SJSA1 (cell line): Measurements from ENCODE around the gene EFHC2. TPM values are rescaled to one million over a fixed set of nuclear protein-coding genes. Genes with fewer than 3 reads are reported as not detected.

Experiments used
- DNase-seq, 2 experiments: peaks; one replicate each; pipeline ENCODE4 v3.0.0-alpha.2; 2015 to 2020; ENCODE audit warnings: low spot score in 2 of 2, low read depth in 1 of 2
- H3K27ac ChIP-seq: fragments of 250-450 bp; sonication (Bioruptor Pico); 2 replicates; pipeline ENCODE4 v1.5.1; 2020; ENCODE audit warnings: mild to moderate bottlenecking, moderate library complexity
- H3K27me3 ChIP-seq: fragments of 250-450 bp; sonication (Bioruptor Pico); replicated peaks from 2 replicates; pipeline ENCODE4 v1.5.1; 2020; ENCODE audit warnings: mild to moderate bottlenecking, moderate library complexity
- H3K36me3 ChIP-seq: fragments of 250-450 bp; sonication (Bioruptor Pico); 2 replicates; pipeline ENCODE4 v1.5.1; 2020; ENCODE audit warnings: mild to moderate bottlenecking
- H3K4me1 ChIP-seq: fragments of 250-450 bp; sonication (Bioruptor Pico); replicated peaks from 2 replicates; pipeline ENCODE4 v1.6.1; 2021; ENCODE audit warnings: mild to moderate bottlenecking
- H3K4me3 ChIP-seq: fragments of 250-450 bp; sonication (Bioruptor Pico); 2 replicates; pipeline ENCODE4 v1.5.1; 2020; ENCODE audit warnings: mild to moderate bottlenecking
- H3K9me3 ChIP-seq: fragments of 250-450 bp; sonication (Bioruptor Pico); replicated peaks from 2 replicates; pipeline ENCODE4 v1.5.1; 2020; ENCODE audit warnings: mild to moderate bottlenecking
- total RNA-seq: library from RNA; depleted of rRNA; stranded (reverse); fragments of >200 nt; shearing (Covaris generic); gene quantifications from 2 replicates; pipeline ENCODE4 v1.2.3, GENCODE V29; 2014

Gene EFHC2
- total RNA-seq, 1 experiment from 2014 or later = not detected

DNA sequence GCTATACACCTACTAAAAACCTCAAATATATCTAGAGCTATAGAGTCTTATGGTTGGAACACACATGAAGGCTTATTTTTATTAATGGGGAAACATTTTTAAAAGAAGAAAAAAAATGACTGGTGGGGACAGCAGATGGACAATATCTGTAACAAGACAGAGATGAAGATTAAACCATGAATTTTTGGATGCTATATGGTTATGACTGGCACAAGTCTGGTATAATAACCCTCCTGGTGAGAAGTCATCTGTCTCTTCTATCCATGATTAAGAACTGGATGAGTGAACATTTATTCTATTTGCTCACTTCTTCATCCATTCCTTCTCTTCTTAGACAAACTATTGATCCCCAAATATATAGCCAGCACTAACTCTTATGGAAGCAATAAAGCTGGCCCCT, 104.4 kb downstream of the EFHC2 start:
- no peak for DNase-seq
- no peaks in the 10 kb centered on the region for H3K4me1 ChIP-seq

DNA sequence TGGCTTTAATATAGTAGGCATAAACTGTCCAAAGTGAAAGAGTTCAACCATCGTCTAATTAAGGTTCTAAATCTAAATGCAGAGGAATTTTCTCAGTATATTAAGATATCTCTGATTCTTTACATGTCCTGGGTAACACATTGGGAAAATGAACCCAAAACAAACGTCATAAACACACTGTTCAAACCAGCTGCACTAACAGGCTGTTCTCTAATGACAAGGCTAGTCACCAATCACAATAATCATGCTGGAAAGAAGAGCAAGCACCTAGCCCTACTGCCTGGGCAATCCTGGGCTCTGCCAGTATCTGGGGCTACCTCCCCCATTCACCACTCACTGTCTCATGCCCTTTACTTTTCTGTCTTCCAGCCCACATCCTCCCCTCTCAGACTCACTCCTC, 107.9 kb downstream of the EFHC2 start:
- no peak for DNase-seq
- H3K36me3 ChIP-seq = no peaks in the 10 kb centered on the region
- no peaks in the 10 kb centered on the region for H3K9me3 ChIP-seq
- H3K27ac ChIP-seq = no peak overlapping the region
- H3K27me3 ChIP-seq = no peaks in the 10 kb centered on the region
- no peak overlapping the region for H3K4me3 ChIP-seq
- no peaks in the 10 kb centered on the region for H3K4me1 ChIP-seq

More for the DNA sequence above, 104.4 kb downstream of the EFHC2 start:
- Histone ChIP-seq H3K36me3 (no peaks in the 10 kb centered on the region), H3K4me3 (no peak overlapping the region), H3K27ac (no peak overlapping the region), H3K27me3 (no peaks in the 10 kb centered on the region), H3K9me3 (no peaks in the 10 kb centered on the region)

DNA sequence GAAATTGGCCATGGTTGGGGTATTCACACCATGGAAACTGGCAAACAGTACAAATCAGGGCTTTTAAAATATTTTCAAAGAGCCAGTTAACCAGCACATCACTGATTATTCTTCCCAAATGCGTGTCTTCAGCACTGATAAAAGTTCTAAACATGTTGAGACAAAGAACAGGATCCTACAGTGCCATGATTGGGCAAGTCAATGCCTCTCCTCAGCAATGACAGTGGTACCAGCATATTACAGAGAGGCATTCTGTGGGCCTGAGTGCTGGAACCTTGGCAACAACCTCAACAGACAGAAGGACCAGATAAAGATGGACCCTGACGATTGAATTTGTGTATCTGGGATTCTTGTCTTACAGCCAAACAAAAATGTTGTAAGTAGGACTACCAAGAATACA, 108.9 kb downstream of the EFHC2 start:
- Histone ChIP-seq H3K27ac (no peak overlapping the region), H3K4me1 (no peaks in the 10 kb centered on the region), H3K9me3 (no peaks in the 10 kb centered on the region), H3K27me3 (no peaks in the 10 kb centered on the region), H3K36me3 (no peaks in the 10 kb centered on the region), H3K4me3 (no peak overlapping the region)
- DNase-seq = no peak

DNA sequence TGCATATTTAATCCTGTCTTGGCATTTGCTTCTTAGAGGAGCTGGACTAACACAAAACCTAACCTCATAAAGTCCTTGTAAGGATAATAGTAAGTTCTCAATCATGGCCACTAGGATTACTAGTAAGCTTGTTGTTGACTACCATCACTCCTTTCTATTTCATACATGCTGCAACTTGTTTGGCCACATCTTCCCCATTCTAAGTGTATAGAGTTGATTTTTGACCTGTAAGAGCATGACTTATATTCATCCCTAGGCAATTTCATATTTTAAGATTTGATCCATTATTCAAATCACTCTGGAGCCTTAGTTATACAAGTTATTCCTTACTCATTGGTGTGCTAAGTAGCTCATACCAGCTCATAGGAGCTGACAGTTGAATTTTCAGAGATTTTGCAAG, 109.4 kb downstream of the EFHC2 start:
- Histone ChIP-seq H3K4me3 (no peak overlapping the region), H3K36me3 (no peaks in the 10 kb centered on the region), H3K9me3 (no peaks in the 10 kb centered on the region), H3K27ac (no peak overlapping the region), H3K27me3 (no peaks in the 10 kb centered on the region), H3K4me1 (no peaks in the 10 kb centered on the region)
- no peak for DNase-seq

GRCh38 chrX:44232081-44232480, 111.4 kb downstream of the EFHC2 start:
- no peak overlapping the region for H3K4me3 ChIP-seq
- H3K9me3 ChIP-seq = no peaks in the 10 kb centered on the region
- H3K27me3 ChIP-seq = no peaks in the 10 kb centered on the region
- H3K4me1 ChIP-seq = no peaks in the 10 kb centered on the region
- no peak overlapping the region for H3K27ac ChIP-seq
- no peaks in the 10 kb centered on the region for H3K36me3 ChIP-seq
- DNase-seq = no peak

DNA sequence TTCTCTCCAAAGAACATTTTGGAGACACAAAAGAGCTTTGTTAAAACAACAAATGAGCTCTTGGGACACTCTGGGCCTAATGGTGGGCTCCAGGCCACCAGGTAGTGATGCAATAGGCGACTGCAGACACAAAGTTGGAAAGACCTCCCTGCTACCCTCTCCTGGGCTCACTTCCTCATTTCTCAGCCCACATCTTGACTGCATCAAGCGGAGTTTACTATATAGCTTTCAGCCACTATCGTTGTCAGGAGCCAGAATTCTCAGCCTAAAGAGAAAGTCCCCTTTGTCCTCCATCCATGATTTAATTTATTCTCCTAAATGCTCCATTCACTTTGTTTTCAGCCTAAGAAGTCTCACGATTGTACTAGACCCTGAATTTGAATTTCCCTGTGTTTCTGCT, 114.9 kb downstream of the EFHC2 start:
- H3K9me3 ChIP-seq = no peaks in the 10 kb centered on the region
- H3K4me1 ChIP-seq = no peaks in the 10 kb centered on the region
- no peak for DNase-seq
- no peaks in the 10 kb centered on the region for H3K27me3 ChIP-seq
- no peak overlapping the region for H3K4me3 ChIP-seq
- H3K36me3 ChIP-seq = no peaks in the 10 kb centered on the region
- H3K27ac ChIP-seq = no peak overlapping the region

DNA sequence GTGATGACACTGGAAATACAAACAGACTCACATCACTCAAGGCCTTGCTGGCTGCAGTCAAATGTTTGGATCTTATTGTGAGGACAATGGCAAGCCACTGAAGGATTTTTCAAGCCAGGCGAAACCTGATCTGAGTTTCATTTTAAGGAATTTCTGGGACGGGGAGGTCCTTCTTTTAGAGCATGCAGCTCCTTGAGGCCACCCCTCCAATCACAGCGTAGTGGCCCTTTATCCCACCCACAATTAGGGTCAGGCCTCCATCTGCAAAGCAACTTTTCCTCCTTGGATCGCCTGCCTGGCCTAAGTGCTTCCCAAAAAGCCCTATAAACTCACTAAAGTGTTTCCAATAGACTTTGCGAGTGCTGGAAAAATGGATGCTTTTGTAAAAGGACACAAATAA, 115.5 kb downstream of the EFHC2 start:
- Histone ChIP-seq H3K4me1 (no peaks in the 10 kb centered on the region), H3K27ac (no peak overlapping the region), H3K36me3 (no peaks in the 10 kb centered on the region), H3K4me3 (no peak overlapping the region), H3K27me3 (no peaks in the 10 kb centered on the region), H3K9me3 (no peaks in the 10 kb centered on the region)
- DNase-seq = no peak

DNA sequence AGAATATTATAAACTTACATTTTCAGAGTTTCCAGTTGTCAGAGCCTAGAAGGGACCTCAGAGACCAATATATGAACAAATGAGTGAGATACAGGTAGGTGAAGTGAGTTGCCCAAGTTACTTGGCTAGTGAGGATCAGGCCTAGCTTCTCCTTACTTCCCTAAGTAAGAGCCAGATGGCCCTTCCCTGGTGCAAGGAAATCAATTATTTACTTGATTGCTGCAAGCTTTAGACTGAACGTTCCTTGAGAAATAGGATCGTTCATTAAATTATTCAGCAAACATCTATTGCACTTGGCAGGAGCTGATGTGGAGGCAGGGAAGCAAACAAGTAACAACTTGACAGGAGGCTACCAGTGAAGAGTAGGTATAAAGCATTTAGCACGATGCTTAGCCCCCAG, 117.8 kb downstream of the EFHC2 start:
- Histone ChIP-seq H3K27me3 (no peaks in the 10 kb centered on the region), H3K36me3 (no peaks in the 10 kb centered on the region), H3K9me3 (no peaks in the 10 kb centered on the region), H3K27ac (no peak overlapping the region), H3K4me1 (no peaks in the 10 kb centered on the region), H3K4me3 (no peak overlapping the region)
- DNase-seq = no peak

- H3K27ac ChIP-seq = no peak overlapping the region
- no peak for DNase-seq
- H3K36me3 ChIP-seq = no peaks in the 10 kb centered on the region
- no peaks in the 10 kb centered on the region for H3K4me1 ChIP-seq
- no peak overlapping the region for H3K4me3 ChIP-seq
- no peaks in the 10 kb centered on the region for H3K27me3 ChIP-seq
- no peaks in the 10 kb centered on the region for H3K9me3 ChIP-seq
Measured at GRCh38 chrX:44224760-44225159, 118.7 kb downstream of the EFHC2 start.

DNA sequence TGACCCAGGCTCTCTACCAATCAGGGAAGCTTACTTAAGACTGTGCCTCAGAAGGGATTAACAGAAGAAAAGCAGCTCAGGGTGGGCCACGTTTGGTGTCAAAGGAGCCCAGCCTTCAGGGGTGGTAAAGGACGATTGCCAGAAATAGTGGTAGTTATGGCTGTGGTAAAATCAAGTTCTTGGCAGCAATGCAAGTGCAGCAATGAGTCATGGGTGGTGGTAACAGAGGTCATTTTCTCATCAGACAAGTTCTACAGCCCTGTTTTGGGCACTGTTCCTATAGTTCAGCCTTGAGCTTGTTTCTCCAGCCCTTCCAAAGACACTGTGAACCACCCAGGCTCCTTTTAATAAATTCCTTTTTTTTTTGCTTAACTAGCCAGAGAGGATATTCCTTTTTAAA, 120.3 kb downstream of the EFHC2 start:
- Histone ChIP-seq H3K4me1 (no peaks in the 10 kb centered on the region), H3K27ac (no peak overlapping the region), H3K9me3 (no peaks in the 10 kb centered on the region), H3K27me3 (no peaks in the 10 kb centered on the region), H3K4me3 (no peak overlapping the region), H3K36me3 (no peaks in the 10 kb centered on the region)
- DNase-seq = no peak

DNA sequence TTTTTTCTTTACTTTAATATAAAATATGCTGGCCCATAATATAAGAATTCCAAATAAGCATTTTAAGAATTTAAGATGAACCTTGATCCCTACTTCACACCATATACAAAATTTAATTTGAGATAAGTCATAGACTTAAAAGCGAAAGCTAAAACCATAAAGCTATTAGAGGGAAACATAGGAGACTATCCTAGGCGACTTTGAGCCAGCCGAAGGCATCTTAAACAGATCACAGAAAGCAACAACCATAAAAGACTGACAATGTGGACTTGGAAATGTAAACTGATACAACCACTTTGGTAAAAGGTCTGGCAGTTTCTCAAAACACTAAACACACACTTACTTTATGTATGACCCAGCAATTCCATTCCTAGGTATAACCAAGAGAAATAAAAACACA, 125.0 kb downstream of the EFHC2 start:
- Histone ChIP-seq H3K4me1 (no peaks in the 10 kb centered on the region), H3K27me3 (no peaks in the 10 kb centered on the region), H3K9me3 (no peaks in the 10 kb centered on the region), H3K36me3 (no peaks in the 10 kb centered on the region), H3K4me3 (no peak overlapping the region), H3K27ac (no peak overlapping the region)
- no peak for DNase-seq

- no peak overlapping the region for H3K4me3 ChIP-seq
- H3K36me3 ChIP-seq = no peaks in the 10 kb centered on the region
- no peaks in the 10 kb centered on the region for H3K4me1 ChIP-seq
- no peak overlapping the region for H3K27ac ChIP-seq
- no peak for DNase-seq
- H3K27me3 ChIP-seq = no peaks in the 10 kb centered on the region
- H3K9me3 ChIP-seq = no peaks in the 10 kb centered on the region
Measured at GRCh38 chrX:44216171-44216570, 127.3 kb downstream of the EFHC2 start.

DNA sequence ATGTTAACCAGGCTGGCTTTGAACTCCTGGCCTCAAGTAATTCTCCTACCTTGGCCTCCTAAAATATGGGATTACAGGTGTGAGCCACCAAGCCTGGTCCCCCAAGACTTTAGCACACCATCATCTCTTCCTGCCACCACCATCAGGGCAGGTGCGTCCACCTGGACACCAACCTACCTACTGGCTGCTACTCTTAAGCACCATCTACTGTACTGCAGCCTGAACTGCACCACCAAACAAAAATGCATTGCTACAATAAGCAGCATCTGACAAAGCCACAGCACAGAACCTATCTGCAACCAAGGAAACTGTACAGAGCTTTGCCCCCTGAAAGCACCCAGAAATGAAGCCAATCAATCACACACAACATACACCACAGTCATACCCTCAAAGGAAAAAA, 139.7 kb downstream of the EFHC2 start:
- H3K36me3 ChIP-seq = no peaks in the 10 kb centered on the region
- no peak overlapping the region for H3K4me3 ChIP-seq
- no peak for DNase-seq
- H3K27me3 ChIP-seq = no peaks in the 10 kb centered on the region
- H3K4me1 ChIP-seq = no peaks in the 10 kb centered on the region
- no peaks in the 10 kb centered on the region for H3K9me3 ChIP-seq
- H3K27ac ChIP-seq = no peak overlapping the region

GRCh38 chrX:44202596-44202995, 140.9 kb downstream of the EFHC2 start:
- DNase-seq = no peak
- Histone ChIP-seq H3K4me3 (no peak overlapping the region), H3K9me3 (no peaks in the 10 kb centered on the region), H3K36me3 (no peaks in the 10 kb centered on the region), H3K27me3 (no peaks in the 10 kb centered on the region), H3K27ac (no peak overlapping the region), H3K4me1 (no peaks in the 10 kb centered on the region)

GRCh38 chrX:44189116-44189515, 154.4 kb downstream of the EFHC2 start:
- H3K4me1 ChIP-seq = no peaks in the 10 kb centered on the region
- DNase-seq = no peak
- no peaks in the 10 kb centered on the region for H3K9me3 ChIP-seq
- H3K4me3 ChIP-seq = no peak overlapping the region
- H3K27me3 ChIP-seq = no peaks in the 10 kb centered on the region
- H3K27ac ChIP-seq = no peak overlapping the region
- H3K36me3 ChIP-seq = no peaks in the 10 kb centered on the region
